Vagina (tissue), 2 donors: ENCODE results near the gene ALK. TPM values are rescaled to one million over a fixed set of nuclear protein-coding genes. Genes with fewer than 3 reads are reported as not detected.

Experiments
- DNase-seq, 2 donors: peaks; one replicate each; pipeline ENCODE4 v3.0.0-alpha.2; 2017; ENCODE audit errors: extremely low spot score in 2 of 2
- H3K27ac ChIP-seq: fragments of 200-600 bp; sonication (generic); one replicate; pipeline ENCODE4 v1.5.1; 2019
- H3K27me3 ChIP-seq: fragments of 200-600 bp; sonication (generic); one replicate; pipeline ENCODE4 v1.5.1; 2019
- H3K36me3 ChIP-seq, 2 donors: fragments of 200-600 bp; sonication (generic); one replicate each; pipeline ENCODE4 v1.5.1; 2017 to 2019
- H3K4me1 ChIP-seq: fragments of 200-600 bp; sonication (generic); one replicate; pipeline ENCODE4 v1.5.1; 2019
- H3K4me3 ChIP-seq, 2 donors: fragments of 200-600 bp; sonication (generic); 1 replicate in 1 of 2; 2 replicates in 1 of 2; pipeline ENCODE4 v1.5.1; 2016 to 2019
- H3K9me3 ChIP-seq: fragments of 200-600 bp; sonication (generic); one replicate; pipeline ENCODE4 v1.5.1; 2019
- CTCF ChIP-seq, 3 experiments: fragments of 450-650 bp in 2 of 3; fragments of 200-600 bp in 1 of 3; sonication (generic) in 1 of 3; IDR thresholded peaks; one replicate each; pipeline ENCODE4 v1.5.1; 2017 to 2019; ENCODE audit warnings: antibody characterized with exemption in 3 of 3, mild to moderate bottlenecking in 2 of 3, moderate library complexity in 2 of 3
- POLR2A ChIP-seq, 2 donors: fragments of 450-650 bp; IDR thresholded peaks; one replicate each; pipeline ENCODE4 v1.6.1; 2017; ENCODE audit warnings: antibody characterized with exemption in 2 of 2, mild to moderate bottlenecking in 2 of 2, moderate library complexity in 2 of 2
- POLR2AphosphoS5 ChIP-seq, 2 donors: sonication (generic); formaldehyde crosslinking; IDR thresholded peaks; one replicate each; pipeline ENCODE4 v1.9.0; 2017; ENCODE audit warnings: antibody characterized with exemption in 2 of 2, mild to moderate bottlenecking in 2 of 2, low read depth in 1 of 2; ENCODE audit not compliant: insufficient read depth in 1 of 2
- intact Hi-C: fragments of 100-400 bp; cut with DNase I; formaldehyde crosslinking; loops from one replicate; pipeline ENCODE4 v1.15.1; 2023
- total RNA-seq: library from RNA; depleted of rRNA; stranded (reverse); fragments of >200 nt; gene quantifications from one replicate; pipeline ENCODE4 v1.2.3, GENCODE V29; 2016

ALK gene
- total RNA-seq, 1 donor from 2014 or later = 0.74 TPM

DNA sequence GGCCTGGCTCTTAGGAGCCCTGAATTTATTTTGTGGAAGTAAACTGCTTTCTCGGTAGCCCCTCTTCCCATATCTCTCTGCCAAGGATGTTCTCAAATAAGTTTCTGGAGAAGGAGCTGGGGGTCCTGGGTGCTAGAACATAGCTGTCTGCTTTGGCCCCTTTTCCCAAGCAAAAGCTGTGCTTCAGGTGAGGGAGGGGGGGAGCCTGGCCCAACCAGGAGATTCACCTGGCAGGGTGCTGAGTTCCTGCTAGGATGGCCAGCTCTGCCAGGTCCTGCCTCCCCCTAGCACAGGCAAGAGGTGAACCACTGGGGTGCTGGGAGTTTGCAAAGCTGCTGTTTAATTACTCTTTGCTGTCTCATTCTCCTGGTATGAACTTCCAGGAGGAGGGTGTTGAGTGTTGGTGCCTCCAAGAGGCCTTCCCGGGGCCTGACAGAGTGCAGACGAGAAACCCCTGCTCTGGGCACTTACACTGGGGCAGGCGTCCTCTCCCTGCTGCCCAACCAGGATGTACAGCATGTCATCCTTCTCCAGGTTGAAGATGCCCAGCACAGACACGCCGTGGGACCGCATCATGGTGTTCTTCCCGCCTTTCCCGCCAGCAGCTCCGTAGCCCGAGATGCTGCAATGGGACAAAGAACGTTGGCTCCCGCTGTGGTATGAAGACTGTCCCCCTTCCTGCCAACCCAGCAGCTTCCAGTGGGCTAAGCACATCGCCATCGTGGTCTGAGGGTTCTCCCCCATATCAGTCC, 682.0 kb downstream of the ALK start:
- no peaks in the 10 kb centered on the region for H3K9me3 ChIP-seq
- H3K36me3 ChIP-seq = no peaks in the 10 kb centered on the region
- TF ChIP-seq CTCF (IDR thresholded peaks at IDR 0.05) (no peak), POLR2AphosphoS5 (IDR thresholded peaks at IDR 0.05; ENCODE audit: insufficient read depth in 1 of 2, low read depth in 1 of 2) (no peak), POLR2A (IDR thresholded peaks at IDR 0.05) (no peak)
- H3K4me1 ChIP-seq = no peaks in the 10 kb centered on the region
- no peak for DNase-seq
- no peak overlapping the region for H3K27ac ChIP-seq
- H3K27me3 ChIP-seq = no peaks in the 10 kb centered on the region
- intact Hi-C loops = no loop called here
- no peak overlapping the region for H3K4me3 ChIP-seq

GRCh38 chr2:29238497-29238896, 682.9 kb downstream of the ALK start:
- TF ChIP-seq POLR2AphosphoS5 (IDR thresholded peaks at IDR 0.05; ENCODE audit: insufficient read depth in 1 of 2, low read depth in 1 of 2) (no peak), POLR2A (IDR thresholded peaks at IDR 0.05) (no peak), CTCF (IDR thresholded peaks at IDR 0.05) (no peak)
- intact Hi-C loops = no loop called here
- H3K27me3 ChIP-seq = no peaks in the 10 kb centered on the region
- no peaks in the 10 kb centered on the region for H3K36me3 ChIP-seq
- no peaks in the 10 kb centered on the region for H3K9me3 ChIP-seq
- no peaks in the 10 kb centered on the region for H3K4me1 ChIP-seq
- no peak for DNase-seq
- no peak overlapping the region for H3K27ac ChIP-seq
- no peak overlapping the region for H3K4me3 ChIP-seq

DNA sequence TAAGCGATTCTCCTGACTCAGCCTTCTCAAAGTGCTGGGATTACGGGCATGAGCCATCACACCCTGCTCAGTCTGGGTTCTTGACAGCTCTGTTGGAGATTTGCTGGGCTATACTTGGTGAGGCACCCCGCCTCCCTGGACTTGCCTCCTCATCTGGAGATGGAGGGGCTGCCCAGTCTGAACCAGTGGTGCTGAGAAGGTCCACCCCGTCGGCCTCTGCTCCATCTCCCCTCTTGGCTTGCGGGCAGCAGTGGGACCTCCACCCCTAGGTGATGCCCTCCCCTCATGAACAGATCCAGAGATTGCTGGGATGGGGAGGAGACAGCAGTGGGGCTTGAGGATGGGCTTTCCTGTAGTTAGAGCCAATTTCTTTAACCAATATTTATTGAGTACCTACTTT, 685.3 kb downstream of the ALK start:
- intact Hi-C loops = no loop called here
- no peak overlapping the region for H3K4me3 ChIP-seq
- no peaks in the 10 kb centered on the region for H3K4me1 ChIP-seq
- TF ChIP-seq CTCF (IDR thresholded peaks at IDR 0.05) (no peak), POLR2AphosphoS5 (IDR thresholded peaks at IDR 0.05; ENCODE audit: insufficient read depth in 1 of 2, low read depth in 1 of 2) (no peak), POLR2A (IDR thresholded peaks at IDR 0.05) (no peak)
- no peaks in the 10 kb centered on the region for H3K36me3 ChIP-seq
- H3K9me3 ChIP-seq = no peaks in the 10 kb centered on the region
- no peaks in the 10 kb centered on the region for H3K27me3 ChIP-seq
- DNase-seq = no peak
- no peak overlapping the region for H3K27ac ChIP-seq

DNA sequence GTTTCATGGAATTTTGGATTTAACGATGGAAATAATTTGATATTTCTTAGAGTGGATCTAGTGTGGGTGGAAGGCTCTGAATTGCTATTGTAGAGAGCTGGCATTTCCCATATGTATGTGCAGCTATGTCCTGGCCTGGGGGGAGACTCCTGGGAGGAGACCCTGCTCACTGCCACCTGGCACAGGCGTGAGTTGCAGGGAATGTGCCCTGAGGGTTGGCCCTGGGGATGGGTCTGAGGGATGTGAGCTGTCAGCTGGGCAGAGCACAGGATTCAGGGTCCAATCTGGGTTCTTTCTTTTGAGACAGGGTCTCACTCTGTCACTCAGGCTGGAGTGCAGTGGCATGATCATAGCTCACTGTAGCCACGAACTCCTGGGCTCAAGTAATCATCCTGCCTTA, 686.0 kb downstream of the ALK start:
- Histone ChIP-seq H3K4me1 (no peaks in the 10 kb centered on the region), H3K36me3 (no peaks in the 10 kb centered on the region), H3K4me3 (no peak overlapping the region), H3K27me3 (no peaks in the 10 kb centered on the region), H3K9me3 (no peaks in the 10 kb centered on the region), H3K27ac (no peak overlapping the region)
- DNase-seq = no peak
- intact Hi-C loops = no loop called here
- TF ChIP-seq POLR2AphosphoS5 (IDR thresholded peaks at IDR 0.05; ENCODE audit: insufficient read depth in 1 of 2, low read depth in 1 of 2) (no peak), CTCF (IDR thresholded peaks at IDR 0.05) (no peak), POLR2A (IDR thresholded peaks at IDR 0.05) (no peak)

DNA sequence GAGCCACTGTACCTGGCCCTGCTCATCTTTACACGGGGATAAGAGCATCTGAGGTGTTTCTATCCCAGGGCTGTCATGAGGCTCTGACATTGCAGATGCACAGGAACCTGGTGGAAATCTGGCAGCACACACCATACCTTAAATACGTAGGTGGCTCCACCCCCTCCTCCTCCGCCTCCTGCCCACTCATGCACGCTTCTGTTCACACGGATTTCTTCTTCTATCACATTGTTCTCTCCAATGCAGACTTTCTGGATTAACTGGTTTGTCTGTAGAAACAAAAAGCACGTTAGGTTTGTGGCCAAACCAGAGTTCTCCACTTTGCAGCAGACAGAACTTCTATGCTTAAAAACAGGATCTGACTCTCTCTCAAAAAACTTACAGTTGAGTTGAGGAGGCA, 688.0 kb downstream of the ALK start:
- no peak for DNase-seq

More for the DNA sequence above, 688.0 kb downstream of the ALK start:
- H3K27me3 ChIP-seq = no peaks in the 10 kb centered on the region
- H3K4me1 ChIP-seq = no peaks in the 10 kb centered on the region
- intact Hi-C loops = no loop called here
- no peaks in the 10 kb centered on the region for H3K36me3 ChIP-seq
- H3K27ac ChIP-seq = no peak overlapping the region
- H3K4me3 ChIP-seq = no peak overlapping the region
- no peaks in the 10 kb centered on the region for H3K9me3 ChIP-seq
- TF ChIP-seq POLR2AphosphoS5 (IDR thresholded peaks at IDR 0.05; ENCODE audit: insufficient read depth in 1 of 2, low read depth in 1 of 2) = peak in 1 of 2 donors; percentile 51
- no peak for TF ChIP-seq POLR2A (IDR thresholded peaks at IDR 0.05)
